Activated naive CD8-positive, alpha-beta T cell treated with anti-CD3 and anti-CD28 coated beads for 36 hours (primary cell): ENCODE data around the gene PDE4D. TPM values are rescaled to one million over a fixed set of nuclear protein-coding genes. Genes with fewer than 3 reads are reported as not detected.

Experiments used
- DNase-seq: peaks from one replicate; pipeline ENCODE4 v3.0.0; 2021
- H3K27ac Mint-ChIP-seq: one replicate; pipeline ENCODE4 v1.8.0; 2022; ENCODE audit warnings: mild to moderate bottlenecking, moderate library complexity, mixed read lengths
- H3K27me3 Mint-ChIP-seq: one replicate; pipeline ENCODE4 v1.8.0; 2022; ENCODE audit warnings: mild to moderate bottlenecking, mixed read lengths
- H3K36me3 Mint-ChIP-seq: one replicate; pipeline ENCODE4 v1.8.0; 2021; ENCODE audit warnings: mild to moderate bottlenecking, mixed read lengths
- H3K4me1 Mint-ChIP-seq: one replicate; pipeline ENCODE4 v1.8.0; 2021; ENCODE audit warnings: mixed read lengths
- H3K4me3 Mint-ChIP-seq: one replicate; pipeline ENCODE4 v1.8.0; 2022; ENCODE audit warnings: mild to moderate bottlenecking, moderate library complexity, mixed read lengths
- H3K9me3 Mint-ChIP-seq: one replicate; pipeline ENCODE4 v1.8.0; 2022; ENCODE audit warnings: mixed read lengths
- total RNA-seq, 2 experiments: library from RNA; stranded (reverse); gene quantifications; one replicate each; pipeline ENCODE4 v1.2.3, GENCODE V29; 2021

The PDE4D gene
- total RNA-seq, 2 experiments from 2014 or later = 40.7 TPM

DNA sequence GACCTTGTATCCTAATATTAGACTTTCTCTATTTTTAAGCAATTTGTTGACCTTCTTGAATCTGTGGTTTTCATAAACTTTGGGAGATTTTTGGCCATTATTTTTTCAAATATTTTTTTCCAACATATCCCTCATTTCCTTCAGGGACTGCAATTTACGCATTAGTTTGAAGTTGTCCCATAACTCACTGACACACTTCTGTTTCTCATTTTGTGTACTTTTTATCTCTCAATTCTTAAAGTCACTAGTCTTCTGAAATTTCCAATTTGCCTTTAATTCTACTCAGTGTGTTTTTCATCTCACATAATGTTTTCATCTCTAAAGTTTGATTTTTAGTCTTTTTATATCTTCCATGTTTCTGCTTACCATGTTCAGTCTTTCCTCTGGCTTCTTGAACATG lies 953.9 kb downstream of the PDE4D start:
- Mint-ChIP-seq H3K36me3 (peaks cover 1% of the 10 kb centered on the region), H3K4me3 (no peak overlapping the region), H3K27me3 (peaks cover 4% of the 10 kb centered on the region), H3K9me3 (no peaks in the 10 kb centered on the region), H3K4me1 (peaks cover 7% of the 10 kb centered on the region), H3K27ac (no peak overlapping the region)
- DNase-seq = no peak

DNA sequence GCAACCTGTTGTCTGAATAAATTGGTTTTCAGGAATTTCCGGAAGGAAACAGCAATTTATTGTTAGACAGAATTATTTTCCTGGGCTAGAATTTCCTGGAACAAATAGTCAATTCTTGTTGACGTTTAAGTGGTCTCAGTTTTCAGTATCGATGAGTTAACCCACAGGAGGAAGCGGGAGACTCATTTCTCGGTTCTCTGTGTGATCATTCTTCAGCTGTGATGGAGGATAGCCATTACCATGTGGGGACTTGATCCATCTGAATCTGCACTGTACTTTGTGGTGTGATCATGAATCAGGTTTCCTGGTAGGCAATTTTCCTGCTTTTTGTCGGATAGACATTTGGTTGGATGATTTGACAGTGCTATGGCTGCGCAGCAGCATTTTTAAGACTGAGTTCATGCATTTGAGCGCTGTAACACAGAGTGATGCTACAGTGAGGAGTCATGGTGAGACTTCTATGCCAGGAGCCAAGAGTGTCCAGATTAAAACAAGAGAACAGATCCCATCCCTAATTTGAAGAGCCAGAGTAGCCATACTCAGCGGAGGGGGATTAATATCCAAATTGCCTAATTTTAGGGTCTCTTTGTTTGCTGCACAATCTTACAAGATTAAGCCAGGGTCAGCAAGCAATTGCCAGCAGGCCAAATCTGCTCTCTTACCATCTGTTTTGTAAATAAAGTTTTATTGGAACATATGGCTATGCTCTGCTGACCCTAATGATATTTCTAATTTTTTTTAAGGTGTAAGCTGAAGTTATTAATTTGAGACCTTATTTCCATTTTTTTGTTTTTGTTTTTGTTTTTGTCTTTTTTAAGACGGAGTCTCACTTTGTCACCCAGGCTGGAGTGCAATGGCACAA lies 954.7 kb downstream of the PDE4D start:
- Mint-ChIP-seq H3K9me3 (no peaks in the 10 kb centered on the region), H3K4me1 (peaks cover 14% of the 10 kb centered on the region), H3K4me3 (no peak overlapping the region), H3K27me3 (peaks cover 4% of the 10 kb centered on the region), H3K36me3 (peaks cover 1% of the 10 kb centered on the region), H3K27ac (no peak overlapping the region)
- no peak for DNase-seq

DNA sequence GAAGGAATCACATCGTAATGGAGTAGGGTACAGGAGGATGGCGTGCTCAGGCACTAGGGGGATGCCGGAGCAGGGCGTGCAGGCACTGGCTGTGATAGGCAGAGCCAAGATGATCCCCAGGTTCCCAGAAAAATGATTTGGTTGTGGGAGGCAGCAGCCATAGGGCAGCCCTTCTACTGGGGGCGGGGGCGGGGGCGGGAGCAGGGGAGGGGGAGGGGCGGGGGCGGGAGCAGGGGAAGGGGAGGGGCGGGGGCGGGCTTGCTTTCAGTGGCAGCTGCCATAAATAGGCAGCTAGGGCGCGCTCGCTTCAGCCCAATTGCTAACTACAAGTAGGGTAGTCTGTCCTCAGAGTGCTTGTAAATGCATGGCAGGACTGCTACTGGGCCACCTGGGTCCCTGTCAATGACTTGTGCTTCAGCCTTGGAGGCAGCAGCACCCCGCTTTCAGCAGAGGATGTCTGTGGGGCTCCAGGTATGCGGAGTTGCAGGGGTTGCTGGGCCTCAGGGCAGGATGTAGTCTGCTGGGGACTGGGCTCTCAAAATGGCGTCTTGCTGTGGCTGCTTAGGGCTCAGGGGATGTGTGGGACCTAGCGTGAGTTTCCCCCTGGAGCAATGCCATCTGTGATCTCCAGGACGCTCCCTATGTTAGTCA lies 956.4 kb downstream of the PDE4D start:
- Mint-ChIP-seq H3K27ac (no peak overlapping the region), H3K36me3 (peaks cover 1% of the 10 kb centered on the region), H3K4me1 (peaks cover 14% of the 10 kb centered on the region), H3K9me3 (no peaks in the 10 kb centered on the region), H3K4me3 (no peak overlapping the region), H3K27me3 (peaks cover 4% of the 10 kb centered on the region)
- no peak for DNase-seq

DNA sequence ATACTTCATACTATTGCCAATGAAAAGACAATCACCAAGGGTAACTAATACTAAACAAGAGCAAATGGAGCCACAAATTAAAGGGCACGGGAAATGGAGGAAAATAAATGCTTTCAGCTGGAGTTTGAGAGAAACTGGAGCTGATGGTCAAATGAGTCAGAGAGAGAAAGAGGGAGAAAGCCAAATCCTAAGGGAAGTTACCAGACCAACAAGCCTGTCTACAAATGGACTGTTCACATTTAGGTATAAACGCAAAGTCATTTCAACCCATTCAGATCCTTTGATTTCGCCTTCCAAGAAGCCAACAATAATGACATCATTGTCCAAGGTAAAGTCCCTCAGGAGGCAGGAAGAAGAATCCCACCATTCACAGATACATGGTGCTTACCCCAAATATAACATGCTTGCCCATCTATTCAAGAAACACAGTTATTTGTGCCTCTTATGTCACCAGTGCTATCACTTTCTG lies 958.9 kb downstream of the PDE4D start:
- Mint-ChIP-seq H3K36me3 (peaks cover 1% of the 10 kb centered on the region), H3K4me1 (peaks cover 13% of the 10 kb centered on the region), H3K9me3 (no peaks in the 10 kb centered on the region), H3K4me3 (peak overlapping the region; percentile 2), H3K27ac (peak overlapping the region; percentile 46), H3K27me3 (no peaks in the 10 kb centered on the region)
- no peak for DNase-seq

DNA sequence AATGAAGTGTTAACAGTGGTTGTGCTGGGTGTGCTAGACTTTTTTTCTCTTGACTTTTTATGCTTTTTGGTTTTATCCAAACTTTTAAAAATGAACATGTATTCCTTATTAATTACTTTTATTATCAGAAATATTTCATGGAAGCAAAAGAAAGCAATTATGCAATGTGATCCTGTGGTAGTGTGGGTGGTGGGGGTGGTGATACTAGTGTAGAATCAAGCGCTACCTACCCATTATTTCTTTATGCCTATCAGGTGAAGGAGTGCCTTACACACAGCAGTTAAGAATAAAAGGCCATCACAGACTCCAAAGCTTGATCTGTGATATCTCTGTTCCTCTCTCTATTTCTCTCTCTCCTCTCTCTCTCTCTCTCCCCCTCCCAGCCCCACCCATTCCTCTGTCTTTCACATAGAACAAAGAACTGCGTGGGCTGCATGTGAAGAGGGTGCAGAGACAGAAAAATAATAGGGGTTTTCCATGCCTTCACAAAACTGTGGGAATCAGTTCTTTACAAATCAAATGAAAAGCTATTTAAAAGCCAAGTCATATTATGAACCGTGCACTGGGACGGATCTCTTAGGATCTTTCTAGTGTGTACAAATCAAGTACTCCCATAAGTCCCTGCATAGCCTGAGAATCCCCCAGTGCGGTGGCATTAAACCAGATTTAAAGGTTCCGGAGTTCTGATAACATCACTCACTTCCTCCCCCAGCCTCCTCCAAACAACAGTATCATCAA lies 959.5 kb downstream of the PDE4D start:
- Mint-ChIP-seq H3K4me1 (peaks cover 13% of the 10 kb centered on the region), H3K9me3 (no peaks in the 10 kb centered on the region), H3K27ac (peak overlapping the region; percentile 46), H3K27me3 (no peaks in the 10 kb centered on the region), H3K36me3 (peaks cover 1% of the 10 kb centered on the region), H3K4me3 (peak overlapping the region; percentile 2)
- peak; percentile 21 for DNase-seq

DNA sequence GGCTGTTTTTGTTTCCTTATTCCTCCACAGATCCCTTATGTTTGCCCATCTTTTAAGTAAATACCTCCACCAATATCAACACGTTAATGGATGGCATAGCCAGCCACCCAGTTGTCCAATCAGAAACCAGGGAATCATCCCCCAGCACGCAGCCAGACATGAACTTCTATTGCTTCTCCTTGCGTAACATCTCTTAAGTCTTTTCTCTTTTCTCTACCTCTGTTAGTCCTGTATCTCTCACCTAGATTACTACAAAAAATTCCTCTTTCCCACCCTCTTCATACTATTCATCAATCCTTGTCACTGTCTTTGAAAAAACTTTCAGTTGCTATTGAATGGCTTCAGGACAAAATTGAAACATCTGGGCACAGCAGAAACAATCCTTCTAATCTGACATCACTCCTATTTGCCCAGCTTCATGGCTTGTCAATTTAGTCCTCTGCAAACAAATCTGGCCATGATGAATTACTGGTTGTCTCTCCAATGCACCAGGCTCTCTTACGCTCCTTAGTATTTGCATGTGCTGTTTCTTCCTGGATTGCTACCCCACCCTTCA lies 961.4 kb downstream of the PDE4D start:
- no peak for DNase-seq
- peaks cover 8% of the 10 kb centered on the region for H3K27me3 Mint-ChIP-seq
- H3K36me3 Mint-ChIP-seq = no peaks in the 10 kb centered on the region
- peaks cover 16% of the 10 kb centered on the region for H3K4me1 Mint-ChIP-seq
- H3K4me3 Mint-ChIP-seq = no peak overlapping the region
- H3K9me3 Mint-ChIP-seq = no peaks in the 10 kb centered on the region
- H3K27ac Mint-ChIP-seq = no peak overlapping the region

DNA sequence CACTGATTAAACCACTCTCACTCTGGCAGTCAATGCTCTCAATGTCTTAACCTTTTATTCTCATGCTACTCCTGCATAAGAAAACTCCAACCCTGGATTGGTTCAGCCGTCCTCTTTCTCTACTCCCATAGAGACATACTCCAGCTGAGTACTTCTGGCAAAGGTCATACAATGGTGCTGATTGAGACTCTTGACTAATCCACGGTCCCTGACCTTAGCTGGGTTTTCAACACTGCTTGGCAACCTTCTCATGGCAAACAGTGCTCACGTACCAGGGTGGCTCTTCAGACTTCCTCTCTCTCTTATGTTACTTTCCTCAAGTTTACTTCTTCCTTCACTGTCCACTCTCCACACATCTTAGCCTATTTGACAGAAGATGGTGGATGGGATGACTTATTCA lies 963.0 kb downstream of the PDE4D start:
- H3K9me3 Mint-ChIP-seq = no peaks in the 10 kb centered on the region
- peaks cover 28% of the 10 kb centered on the region for H3K4me1 Mint-ChIP-seq
- no peaks in the 10 kb centered on the region for H3K36me3 Mint-ChIP-seq
- DNase-seq = no peak
- no peak overlapping the region for H3K4me3 Mint-ChIP-seq
- no peak overlapping the region for H3K27ac Mint-ChIP-seq
- peaks cover 16% of the 10 kb centered on the region for H3K27me3 Mint-ChIP-seq

DNA sequence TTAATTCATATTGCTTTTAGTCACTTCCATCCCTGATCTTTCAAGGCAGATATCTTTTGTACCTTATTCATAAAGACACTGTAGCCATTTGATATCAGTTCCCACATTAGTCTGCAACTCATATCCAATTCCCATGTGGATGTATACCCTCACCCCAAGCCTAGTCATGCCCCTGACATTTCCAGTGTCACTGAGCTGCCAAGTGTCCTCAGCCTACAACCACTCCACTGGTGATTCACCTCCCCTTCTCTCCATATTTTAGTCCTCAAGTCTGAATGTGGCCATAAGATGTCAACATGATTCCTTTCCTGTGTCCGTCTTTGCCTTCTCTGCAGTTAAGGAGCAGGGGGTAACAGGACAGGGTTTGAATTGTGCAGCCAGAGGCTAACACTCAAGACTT lies 963.8 kb downstream of the PDE4D start:
- Mint-ChIP-seq H3K36me3 (no peaks in the 10 kb centered on the region), H3K4me3 (no peak overlapping the region), H3K27ac (no peak overlapping the region), H3K27me3 (peaks cover 16% of the 10 kb centered on the region), H3K4me1 (peaks cover 23% of the 10 kb centered on the region), H3K9me3 (no peaks in the 10 kb centered on the region)
- DNase-seq = no peak

DNA sequence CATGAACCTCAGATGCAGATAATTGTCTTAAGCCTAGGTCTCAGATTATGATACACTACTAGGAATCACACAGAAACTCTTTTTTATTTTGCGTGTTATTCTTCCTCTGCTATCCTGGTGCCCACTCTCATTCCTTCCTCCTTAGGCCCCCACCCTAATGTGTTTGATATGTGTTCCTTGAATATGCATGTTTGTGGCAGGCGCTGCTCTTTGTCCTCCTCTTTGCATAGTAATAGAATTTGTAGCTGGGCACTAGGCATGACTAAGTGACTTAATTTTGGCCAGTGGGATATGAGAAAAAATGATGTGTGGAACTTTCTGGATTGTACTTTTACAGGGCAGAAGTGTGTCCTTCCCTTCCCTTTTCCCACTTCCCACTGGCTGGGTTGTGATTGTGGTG lies 965.6 kb downstream of the PDE4D start:
- DNase-seq = no peak
- Mint-ChIP-seq H3K4me3 (no peak overlapping the region), H3K27ac (no peak overlapping the region), H3K9me3 (no peaks in the 10 kb centered on the region), H3K36me3 (no peaks in the 10 kb centered on the region), H3K27me3 (peaks cover 20% of the 10 kb centered on the region), H3K4me1 (peaks cover 15% of the 10 kb centered on the region)

DNA sequence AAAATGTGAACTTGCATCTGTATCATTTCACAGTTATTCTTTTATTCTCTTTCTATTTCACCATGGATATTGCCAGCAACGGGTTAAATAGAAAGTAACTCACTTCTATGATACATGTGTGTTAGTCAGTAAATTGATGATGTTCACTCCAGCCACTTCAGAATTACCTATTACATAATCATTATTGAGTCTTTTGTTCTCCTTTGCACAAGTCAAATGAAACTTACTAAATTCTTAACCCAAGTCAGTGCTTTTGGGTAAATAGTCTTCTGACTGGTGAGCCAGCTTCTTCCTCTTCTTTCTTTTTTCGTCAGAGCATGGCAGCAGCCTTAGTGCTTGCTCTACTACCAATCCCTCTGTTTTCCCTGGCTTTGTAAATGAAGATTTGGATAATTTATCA lies 966.3 kb downstream of the PDE4D start:
- Mint-ChIP-seq H3K27me3 (peaks cover 24% of the 10 kb centered on the region), H3K4me3 (no peak overlapping the region), H3K27ac (no peak overlapping the region), H3K4me1 (peaks cover 15% of the 10 kb centered on the region), H3K9me3 (no peaks in the 10 kb centered on the region), H3K36me3 (no peaks in the 10 kb centered on the region)
- DNase-seq = no peak

DNA sequence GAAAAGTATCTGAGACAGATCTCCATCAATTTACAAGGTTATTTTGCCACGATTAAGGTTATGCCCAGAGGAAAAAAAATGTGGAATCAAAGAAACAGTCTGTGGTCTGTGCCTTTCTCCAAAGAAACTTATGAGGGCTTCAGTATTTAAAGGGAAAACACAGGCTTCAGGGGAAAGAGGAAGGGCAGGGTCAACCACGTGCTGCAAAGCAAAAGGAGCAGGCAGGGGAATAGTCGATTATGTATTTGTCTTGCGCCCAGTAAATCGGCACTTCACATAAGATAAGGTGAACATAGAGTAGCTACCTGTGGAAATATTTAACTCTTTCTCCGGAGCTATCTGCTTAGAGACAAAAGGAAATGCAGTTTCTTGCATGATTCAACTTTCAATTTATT lies 967.0 kb downstream of the PDE4D start:
- Mint-ChIP-seq H3K36me3 (no peaks in the 10 kb centered on the region), H3K27ac (no peak overlapping the region), H3K27me3 (peaks cover 24% of the 10 kb centered on the region), H3K9me3 (no peaks in the 10 kb centered on the region), H3K4me1 (peaks cover 15% of the 10 kb centered on the region), H3K4me3 (no peak overlapping the region)
- DNase-seq = no peak

DNA sequence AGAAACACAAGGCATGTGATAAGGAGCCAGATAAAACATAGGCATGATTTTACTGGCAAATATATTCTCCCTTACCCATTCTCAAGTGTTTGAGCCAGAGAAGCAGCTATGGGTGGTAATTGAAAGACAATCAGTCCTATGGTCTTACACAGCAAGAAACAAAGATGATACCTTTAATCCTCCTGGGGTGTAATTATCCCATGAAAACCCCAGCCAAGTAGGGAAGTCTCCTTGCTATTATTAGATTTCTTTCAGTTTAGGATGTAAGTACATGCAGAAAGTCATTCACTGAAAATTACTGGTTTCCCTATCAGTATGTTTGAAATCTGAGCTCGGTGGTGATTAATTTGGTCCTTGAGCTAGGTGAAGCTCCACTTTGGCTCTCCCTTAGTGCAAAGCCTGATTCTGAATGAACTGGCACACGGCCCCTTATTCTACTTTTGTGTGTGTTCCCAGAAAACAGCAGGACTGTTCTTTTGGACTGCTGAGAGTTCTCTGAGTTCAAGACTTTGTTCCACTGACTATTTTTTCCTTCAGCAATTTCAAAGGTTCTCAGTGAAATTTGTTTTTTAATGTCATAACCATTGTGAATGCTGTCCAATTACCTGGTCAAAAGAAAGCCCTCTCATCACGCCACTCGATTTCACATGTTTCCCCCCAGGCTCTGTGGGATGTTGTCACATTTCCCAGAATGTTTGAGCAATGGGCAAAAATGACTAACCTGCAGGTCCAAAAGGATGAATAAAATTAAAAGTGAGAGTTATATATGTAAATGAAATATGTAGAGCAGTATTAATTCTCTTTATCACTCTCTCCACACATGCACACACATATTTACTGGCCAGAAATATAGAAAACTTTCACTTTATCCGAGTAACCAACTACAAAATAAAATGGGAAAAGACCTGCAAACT lies 967.6 kb downstream of the PDE4D start:
- Mint-ChIP-seq H3K9me3 (no peaks in the 10 kb centered on the region), H3K27me3 (peaks cover 24% of the 10 kb centered on the region), H3K36me3 (no peaks in the 10 kb centered on the region), H3K4me1 (peaks cover 17% of the 10 kb centered on the region), H3K27ac (peak overlapping the region; percentile 11), H3K4me3 (no peak overlapping the region)
- peak; percentile 5 for DNase-seq

DNA sequence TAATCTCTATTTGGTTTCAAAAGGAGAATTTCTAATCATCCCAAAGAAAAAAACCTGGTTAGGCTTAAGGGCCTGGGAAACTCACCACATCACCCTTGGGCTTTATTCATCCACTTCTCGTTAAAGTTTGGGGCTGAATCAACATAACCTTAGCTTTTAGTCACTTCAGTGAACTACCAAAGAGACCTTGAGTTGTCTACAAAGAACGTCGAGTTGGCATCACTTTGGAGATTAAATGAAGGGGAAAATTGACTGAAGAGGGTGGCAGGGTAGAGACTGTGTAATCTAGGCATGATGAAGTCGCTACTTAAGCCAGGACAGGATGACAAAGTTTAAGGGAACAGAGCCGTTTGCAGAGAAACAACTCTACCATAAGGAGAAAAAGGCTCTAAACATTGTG lies 969.2 kb downstream of the PDE4D start:
- no peak for DNase-seq
- Mint-ChIP-seq H3K4me1 (peaks cover 19% of the 10 kb centered on the region), H3K27ac (no peak overlapping the region), H3K9me3 (no peaks in the 10 kb centered on the region), H3K27me3 (peaks cover 24% of the 10 kb centered on the region), H3K36me3 (no peaks in the 10 kb centered on the region), H3K4me3 (no peak overlapping the region)

DNA sequence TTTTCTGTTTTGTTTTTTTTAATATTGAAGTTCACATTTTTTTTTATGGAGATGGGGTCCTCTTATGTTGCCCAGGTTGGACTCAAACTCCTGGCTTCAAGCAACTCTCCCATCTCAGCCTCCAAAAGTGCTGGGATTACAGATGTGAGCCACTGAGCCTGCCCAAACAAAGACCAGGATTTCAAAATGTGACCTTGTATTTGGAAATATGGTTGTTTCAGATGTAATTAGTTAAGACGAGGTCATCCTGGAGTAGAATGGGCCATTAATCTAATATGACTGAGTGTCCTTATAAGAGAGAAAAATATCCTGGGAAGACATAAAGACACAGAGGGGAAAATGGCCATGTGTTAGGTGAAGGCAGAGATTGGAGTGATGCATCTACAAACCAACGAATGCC lies 970.2 kb downstream of the PDE4D start:
- no peak overlapping the region for H3K4me3 Mint-ChIP-seq
- H3K9me3 Mint-ChIP-seq = no peaks in the 10 kb centered on the region
- no peak for DNase-seq
- H3K27ac Mint-ChIP-seq = no peak overlapping the region
- H3K4me1 Mint-ChIP-seq = peaks cover 19% of the 10 kb centered on the region
- peaks cover 20% of the 10 kb centered on the region for H3K27me3 Mint-ChIP-seq
- no peaks in the 10 kb centered on the region for H3K36me3 Mint-ChIP-seq
